GM19438 (cell line): ENCODE data around the gene ITPA.
A peak's percentile ranks its signal among the peaks of the same experiment; 100 is the strongest.
"Not testable (repeated sequence)": the region's sequence is repeated elsewhere in the genome, so short reads cannot be mapped to it uniquely, and the experiment has no call there.

Experiments used
- ATAC-seq: cut with Tn5 transposase; IDR thresholded peaks from one replicate; pipeline ENCODE4 v1.9.1; 2021; ENCODE audit warnings: low read depth; ENCODE audit not compliant: unreplicated experiment

Gene ITPA

DNA sequence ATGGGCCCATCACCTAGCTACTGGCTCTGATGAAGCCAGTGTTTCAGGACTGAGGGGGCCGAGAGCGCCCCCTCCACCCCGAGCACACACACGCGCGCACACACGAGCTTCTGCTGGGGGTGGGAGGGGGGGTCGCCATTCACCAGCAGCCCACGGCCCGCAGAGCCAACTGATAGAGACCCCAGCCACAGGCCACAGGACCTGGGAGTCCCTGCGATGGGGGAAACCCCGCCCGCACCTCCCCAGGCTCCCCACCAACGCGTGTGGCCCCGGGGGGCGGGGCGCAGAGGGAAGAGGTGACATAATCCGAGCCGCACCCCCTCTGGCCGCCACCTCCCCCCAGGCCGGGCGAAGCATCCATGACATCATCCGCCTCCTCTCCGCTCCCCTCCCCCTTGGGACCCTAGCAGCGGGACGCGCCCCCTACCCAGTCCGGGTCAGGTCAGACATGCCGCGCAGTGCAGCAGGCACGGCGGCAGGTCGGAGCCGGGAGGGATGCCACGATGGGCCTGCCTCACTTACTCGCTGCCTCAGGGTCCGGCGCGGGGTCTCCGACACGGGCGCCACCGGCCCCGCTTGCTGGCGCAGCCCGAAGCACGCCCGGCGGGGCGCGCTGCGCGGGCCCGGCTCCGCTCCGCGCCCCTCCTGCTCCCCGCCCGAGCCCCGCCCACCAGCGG is 36.2 kb upstream of the ITPA start, which contains the start of gene LZTS3:
Gene LZTS3 (minus strand): TSS at position 617 of the 677 bp plus-strand sequence. CDS start 6,386 bp downstream, outside the sequence.
- ATAC-seq: peak; percentile 57

DNA sequence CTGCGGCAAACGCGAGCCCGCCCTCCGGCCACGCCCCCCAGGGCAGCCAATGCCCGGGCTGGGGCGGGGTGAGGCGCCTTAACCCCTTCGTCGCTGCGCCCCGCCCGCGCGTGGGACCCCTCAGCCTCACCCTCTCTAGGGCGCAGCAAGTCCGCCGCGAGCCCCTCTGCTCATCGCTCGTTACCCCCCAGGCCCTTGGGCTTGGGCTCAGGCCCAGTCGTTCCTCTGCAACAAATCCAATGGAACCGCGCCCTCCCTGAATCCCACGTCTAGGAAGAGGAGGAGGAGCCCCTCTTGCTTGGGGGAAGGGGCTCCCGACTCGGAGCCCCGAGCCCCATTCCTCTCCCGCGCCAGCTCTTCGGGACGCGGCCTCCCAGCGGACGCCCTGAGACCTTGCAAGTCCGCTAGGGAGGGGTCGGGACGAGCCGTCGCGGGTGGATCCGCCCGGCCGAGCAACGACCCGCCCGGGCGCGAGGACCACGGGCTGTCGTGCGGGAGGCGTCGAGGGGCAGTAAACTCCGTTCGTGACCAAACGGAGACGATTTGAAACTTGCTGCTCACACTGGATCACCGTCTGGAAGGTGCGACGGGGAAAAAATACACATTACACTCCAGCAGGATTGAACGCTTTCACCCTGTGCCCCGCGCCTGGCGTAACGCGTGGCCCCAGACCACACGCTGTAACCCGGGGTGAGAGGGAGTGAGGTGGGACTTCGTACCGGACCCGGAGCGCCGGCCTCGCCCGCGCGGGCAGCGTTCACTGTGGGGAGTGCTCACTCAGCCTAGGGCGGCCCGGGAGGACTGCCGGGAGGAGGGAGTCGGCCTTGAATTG is 35.5 kb upstream of the ITPA start:
- ATAC-seq: peak; percentile 86

DNA sequence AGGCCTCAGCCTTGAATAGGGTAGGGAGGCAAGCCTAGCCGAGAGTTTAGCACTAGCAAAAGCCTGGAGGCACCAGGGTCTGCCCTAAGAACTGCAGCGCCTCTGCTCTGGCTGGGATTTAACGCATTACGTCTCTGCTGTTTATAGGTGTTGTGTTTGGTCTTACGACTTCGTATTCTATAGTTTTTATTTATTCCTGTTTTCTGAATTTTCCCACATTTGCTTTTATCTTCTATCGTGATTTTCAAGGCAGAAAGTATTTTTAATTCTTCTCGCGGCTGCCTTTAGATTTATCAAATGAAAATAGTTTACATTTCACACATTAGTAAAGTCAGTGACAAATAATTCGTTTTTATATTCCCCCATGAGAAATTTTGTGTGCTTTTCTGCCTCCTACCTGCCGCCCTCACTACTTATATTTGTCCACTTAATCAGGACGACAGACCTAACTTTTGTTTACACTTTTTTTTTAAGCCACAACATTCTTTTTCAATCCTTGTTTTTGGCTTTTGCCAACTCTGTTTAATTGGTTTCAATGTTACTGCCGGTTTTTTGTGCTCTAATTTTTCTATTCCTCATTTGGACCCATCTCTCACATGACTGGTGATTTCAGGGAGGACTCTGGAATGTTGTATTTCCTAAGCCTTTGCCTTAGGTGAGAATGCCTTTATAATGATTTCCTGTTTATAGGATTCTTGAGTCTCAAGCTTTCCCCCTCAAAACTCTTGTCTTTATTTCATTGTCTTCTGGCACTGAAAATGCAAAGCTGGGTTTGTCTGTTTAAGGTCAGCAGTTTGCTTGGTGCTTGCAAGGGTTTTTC is 34.6 kb upstream of the ITPA start:
- no peak for ATAC-seq

GRCh38 chr20:3175270-3175669 is 34.0 kb upstream of the ITPA start:
- no peak for ATAC-seq

GRCh38 chr20:3177746-3178485 is 31.4 kb upstream of the ITPA start:
- no peak for ATAC-seq

DNA sequence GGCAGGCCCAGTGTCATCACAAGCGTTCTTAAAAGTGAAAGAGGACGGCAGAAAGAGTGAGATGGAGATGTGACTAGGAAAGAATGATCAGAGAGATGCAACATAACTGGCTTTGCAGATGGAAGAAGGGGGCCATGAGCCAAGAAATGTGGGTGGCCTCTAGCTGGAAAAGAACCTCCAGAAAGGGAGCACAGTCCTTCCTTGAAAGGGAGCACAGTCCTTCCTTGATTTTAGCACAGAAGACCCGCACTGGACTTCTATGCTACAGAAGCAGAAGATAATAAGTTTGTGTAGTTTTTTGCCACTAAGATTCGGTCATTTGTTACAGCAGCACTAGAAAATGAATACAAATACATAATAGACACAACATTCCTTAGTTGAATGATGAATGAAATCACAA is 29.0 kb upstream of the ITPA start:
- ATAC-seq: no peak

DNA sequence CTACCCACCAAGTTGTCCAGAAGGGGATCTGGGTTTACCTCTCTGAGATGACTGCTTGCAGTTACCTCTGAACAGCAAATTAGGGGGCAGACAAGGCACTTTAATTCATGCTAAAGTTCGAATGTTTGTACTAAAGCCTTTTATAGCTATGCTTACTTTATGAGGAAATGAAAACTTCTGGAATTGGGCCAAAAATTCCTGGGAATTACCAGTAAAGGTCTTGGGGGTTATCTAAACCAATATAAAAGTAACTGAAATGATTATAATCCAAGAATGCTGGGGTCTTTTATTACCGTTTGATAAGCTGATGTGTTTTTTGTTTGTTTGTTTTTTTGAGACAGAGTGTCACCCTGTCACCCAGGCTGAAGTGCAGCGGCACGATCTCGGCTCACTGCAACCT is 28.0 kb upstream of the ITPA start:
- no peak for ATAC-seq

GRCh38 chr20:3182429-3182828 is 26.9 kb upstream of the ITPA start:
- ATAC-seq: not testable (repeated sequence)

DNA sequence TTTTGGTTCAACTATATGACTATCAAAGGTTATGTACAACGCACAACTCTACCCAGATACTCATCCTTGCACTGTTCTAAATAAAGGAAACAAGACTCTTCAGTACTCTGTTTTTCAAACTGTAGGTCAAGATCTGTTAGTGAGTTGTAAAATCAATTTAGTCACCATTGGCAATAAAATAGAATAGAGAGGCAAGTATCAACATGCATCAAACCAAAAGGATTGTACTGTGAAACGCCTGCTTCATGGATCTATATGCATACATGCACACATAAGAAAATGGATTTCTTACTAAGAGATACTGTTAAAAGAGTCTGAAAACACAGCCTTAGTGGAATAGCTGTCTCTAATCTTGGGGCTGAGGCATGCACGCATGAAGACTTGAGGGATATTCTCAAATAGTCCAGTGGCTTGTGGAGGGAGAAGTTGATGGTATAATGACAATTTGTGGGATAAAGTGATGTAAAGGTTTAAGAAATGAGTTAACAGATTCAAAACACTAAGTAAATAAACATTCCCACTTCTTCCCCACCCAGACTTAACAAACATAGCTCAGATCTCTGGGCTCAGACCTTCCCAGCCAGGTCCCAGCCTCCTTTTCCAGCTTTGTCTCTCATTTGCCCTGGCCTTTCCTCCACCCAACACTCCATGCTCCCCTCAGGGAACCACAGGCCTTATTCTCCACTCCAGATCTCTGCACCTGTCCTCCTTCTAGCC is 25.2 kb upstream of the ITPA start:
- no peak for ATAC-seq

DNA sequence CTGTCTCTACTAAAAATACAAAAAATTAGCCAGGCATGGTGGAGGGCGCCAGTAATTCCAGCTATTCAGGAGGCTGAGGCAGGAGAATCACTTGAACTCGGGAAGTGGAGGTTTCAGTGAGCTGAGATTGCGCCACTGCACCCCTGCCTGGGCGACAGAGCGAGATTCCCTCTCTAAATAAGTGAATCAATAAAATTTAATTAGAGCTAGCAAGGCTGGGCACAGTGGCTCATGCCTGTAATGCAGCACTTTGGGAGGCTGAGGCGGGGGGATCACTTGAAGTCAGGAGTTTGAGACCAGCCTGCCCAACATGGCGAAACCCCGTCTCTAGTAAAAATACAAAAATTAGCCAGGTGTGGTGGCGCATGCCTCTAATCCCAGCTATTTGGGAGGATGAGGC is 21.4 kb upstream of the ITPA start:
- ATAC-seq: not testable (repeated sequence)

- no peak for ATAC-seq
Measured at GRCh38 chr20:3188823-3189413, 20.4 kb upstream of the ITPA start.

DNA sequence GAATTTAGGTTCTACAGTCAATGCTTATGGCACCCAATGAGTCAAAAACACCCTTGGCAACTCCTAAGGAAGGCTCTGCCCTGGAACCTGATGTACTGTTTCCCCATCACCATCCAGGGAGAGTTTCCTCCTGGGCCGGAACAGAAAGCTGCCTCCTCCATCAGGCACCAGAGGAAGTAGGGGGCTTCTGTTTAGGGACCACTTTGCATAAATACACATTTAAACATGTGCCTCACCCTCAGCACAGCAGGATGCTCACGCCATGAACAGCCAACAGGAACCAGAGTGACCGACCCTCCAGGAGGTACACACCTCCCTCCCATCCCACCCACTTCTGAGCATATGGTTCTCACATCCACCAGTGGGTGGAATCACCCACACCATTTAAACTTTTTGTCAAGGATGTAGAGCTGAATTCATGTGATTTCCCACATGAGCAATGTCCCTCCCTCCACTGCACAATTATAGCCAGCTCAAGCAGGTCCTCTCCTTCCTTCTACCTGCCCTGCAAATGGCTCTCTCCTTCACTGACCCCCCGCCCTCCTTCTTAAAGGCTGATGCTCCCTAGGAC is 19.7 kb upstream of the ITPA start:
- no peak for ATAC-seq

DNA sequence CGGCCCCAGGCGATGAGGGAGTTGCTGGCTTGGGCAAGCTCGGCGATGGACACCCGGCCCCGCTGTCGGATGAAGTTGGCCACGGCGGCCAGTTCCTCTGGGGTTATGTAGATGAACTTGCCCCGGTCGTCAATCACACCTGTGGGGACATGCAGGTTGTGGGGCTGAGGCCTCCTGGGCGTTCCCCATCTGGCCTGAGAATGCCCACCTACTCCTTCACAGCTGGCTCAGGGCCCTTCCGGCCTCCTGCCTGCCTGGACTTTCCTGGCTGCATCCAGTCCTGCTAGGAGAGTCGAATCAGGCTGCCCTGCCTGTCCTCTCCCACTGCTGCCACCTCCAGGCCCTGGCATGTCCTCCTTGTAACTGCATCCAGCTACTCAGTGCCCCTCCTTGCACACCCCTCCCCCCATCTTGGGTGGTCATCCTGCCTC is 18.6 kb upstream of the ITPA start:
- ATAC-seq: no peak

- ATAC-seq: no peak
Measured at GRCh38 chr20:3192226-3193015, 16.9 kb upstream of the ITPA start.

DNA sequence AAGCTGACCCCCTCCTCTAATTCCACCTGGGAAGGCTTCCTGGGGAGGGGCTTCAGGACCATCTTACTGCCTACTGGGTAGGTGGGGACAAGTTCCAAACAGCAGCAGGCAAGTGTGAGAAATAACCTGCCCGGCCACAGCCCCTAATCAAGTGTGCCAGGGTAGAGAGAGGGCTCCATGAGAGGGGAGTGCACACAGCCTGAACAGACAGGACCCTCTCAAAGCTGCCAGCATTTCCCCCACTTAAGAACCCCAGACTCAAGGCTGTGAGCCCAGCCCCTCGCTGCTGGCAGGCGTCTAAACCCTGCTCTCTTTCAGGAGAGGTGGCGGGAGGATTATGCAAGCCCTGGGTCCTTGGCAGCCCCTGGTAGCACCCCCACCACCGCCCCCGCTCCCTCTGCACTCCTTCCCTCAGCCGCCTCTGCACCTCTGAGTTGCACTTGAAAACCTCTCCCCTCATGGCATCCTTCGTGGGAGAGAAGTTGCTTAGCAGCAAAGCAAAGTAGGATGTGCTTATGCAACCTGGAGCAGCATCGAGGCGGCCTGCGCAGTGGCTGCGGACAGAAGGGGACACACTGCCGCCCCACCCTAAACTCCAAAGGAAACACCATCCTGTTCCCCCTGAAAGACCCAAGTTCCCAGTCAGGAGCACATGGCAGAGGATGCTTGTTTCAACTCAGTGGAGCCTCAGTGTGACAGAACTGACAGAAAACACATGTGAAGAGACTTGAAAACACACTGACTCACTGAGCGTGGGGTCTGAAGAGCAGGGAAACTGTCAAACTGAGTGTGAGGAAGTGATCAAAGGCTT is 15.3 kb upstream of the ITPA start:
- no peak for ATAC-seq

- no peak for ATAC-seq
Measured at GRCh38 chr20:3194617-3195280, 14.5 kb upstream of the ITPA start.
